HG02970 (cell line): ENCODE results near the gene CTSE.

Experiments used
- ATAC-seq: cut with Tn5 transposase; IDR thresholded peaks from one replicate; pipeline ENCODE4 v1.9.1; 2021; ENCODE audit warnings: mild to moderate bottlenecking, moderate library complexity, moderate number of reproducible peaks; ENCODE audit not compliant: unreplicated experiment, low FRiP score

The CTSE gene

GRCh38 chr1:206050655-206051235, 27.1 kb upstream of the CTSE start:
- peak; percentile 80 for ATAC-seq

- no peak for ATAC-seq
Observed at GRCh38 chr1:206049919-206050600, 26.4 kb upstream of the CTSE start.

- ATAC-seq = peak; percentile 32
Observed at GRCh38 chr1:206049293-206049692, 25.6 kb upstream of the CTSE start.

- ATAC-seq = no peak
Observed at GRCh38 chr1:206048582-206048981, 24.9 kb upstream of the CTSE start.

- no peak for ATAC-seq
Observed at GRCh38 chr1:206047271-206047670, 23.6 kb upstream of the CTSE start.

GRCh38 chr1:206041640-206042039, 17.9 kb upstream of the CTSE start:
- no peak for ATAC-seq

- no peak for ATAC-seq
Observed at GRCh38 chr1:206040328-206040727, 16.6 kb upstream of the CTSE start.

- no peak for ATAC-seq
Observed at GRCh38 chr1:206039046-206039973, 15.6 kb upstream of the CTSE start.

- ATAC-seq = no peak
Observed at GRCh38 chr1:206037581-206037980, 13.9 kb upstream of the CTSE start.

GRCh38 chr1:206036663-206037455, 13.2 kb upstream of the CTSE start:
- no peak for ATAC-seq

GRCh38 chr1:206035027-206035426, 11.3 kb upstream of the CTSE start:
- ATAC-seq = no peak

GRCh38 chr1:206032380-206033140, 8.9 kb upstream of the CTSE start:
- ATAC-seq = no peak

- no peak for ATAC-seq
Observed at GRCh38 chr1:206030714-206031113, 7.0 kb upstream of the CTSE start.

- no peak for ATAC-seq
Observed at GRCh38 chr1:206030191-206030590, 6.5 kb upstream of the CTSE start.

GRCh38 chr1:206029484-206029883, 5.8 kb upstream of the CTSE start:
- no peak for ATAC-seq

GRCh38 chr1:206025283-206025820, 1.7 kb upstream of the CTSE start:
- ATAC-seq = no peak

GRCh38 chr1:206022766-206023165, 929 bp downstream of the CTSE start:
- ATAC-seq = no peak

- no peak for ATAC-seq
Observed at GRCh38 chr1:206021626-206022365, 1.9 kb downstream of the CTSE start.
